ENCODE results near the gene TNK2.
"Not testable (repeated sequence)": the region's sequence is repeated elsewhere in the genome, so short reads cannot be mapped to it uniquely, and the experiment has no call there.

The TNK2 gene

GRCh38 chr3:195885036-195885891 lies 23.1 kb downstream of the TNK2 start:
- DNase-seq (ENCODE audit: low spot score) = no peak

GRCh38 chr3:195884691-195885035 lies 23.7 kb downstream of the TNK2 start:
- no peak for DNase-seq (ENCODE audit: low spot score)

- DNase-seq (ENCODE audit: low spot score) = no peak
Measured at GRCh38 chr3:195883801-195884200, 24.6 kb downstream of the TNK2 start.

GRCh38 chr3:195883160-195883559 lies 25.2 kb downstream of the TNK2 start:
- DNase-seq (ENCODE audit: low spot score) = no peak

- no peak for DNase-seq (ENCODE audit: low spot score)
Measured at GRCh38 chr3:195882002-195882441, 26.3 kb downstream of the TNK2 start.

GRCh38 chr3:195881276-195881988 lies 26.9 kb downstream of the TNK2 start:
- DNase-seq (ENCODE audit: low spot score) = no peak

GRCh38 chr3:195880037-195880431 lies 28.3 kb downstream of the TNK2 start:
- DNase-seq (ENCODE audit: low spot score) = no peak

- DNase-seq (ENCODE audit: low spot score) = no peak
Measured at GRCh38 chr3:195879416-195880036, 28.8 kb downstream of the TNK2 start.

GRCh38 chr3:195878424-195879274 lies 29.7 kb downstream of the TNK2 start:
- no peak for DNase-seq (ENCODE audit: low spot score)

GRCh38 chr3:195877767-195878423 lies 30.5 kb downstream of the TNK2 start:
- no peak for DNase-seq (ENCODE audit: low spot score)

GRCh38 chr3:195877136-195877715 lies 31.1 kb downstream of the TNK2 start:
- no peak for DNase-seq (ENCODE audit: low spot score)

GRCh38 chr3:195876297-195877064 lies 31.9 kb downstream of the TNK2 start:
- DNase-seq (ENCODE audit: low spot score) = no peak

GRCh38 chr3:195875482-195876236 lies 32.7 kb downstream of the TNK2 start:
- no peak for DNase-seq (ENCODE audit: low spot score)

- DNase-seq (ENCODE audit: low spot score) = no peak
Measured at GRCh38 chr3:195873971-195874370, 34.4 kb downstream of the TNK2 start.

GRCh38 chr3:195873281-195873887 lies 35.0 kb downstream of the TNK2 start:
- DNase-seq (ENCODE audit: low spot score) = no peak

- no peak for DNase-seq (ENCODE audit: low spot score)
Measured at GRCh38 chr3:195872800-195873199, 35.6 kb downstream of the TNK2 start.

- DNase-seq (ENCODE audit: low spot score) = no peak
Measured at GRCh38 chr3:195872097-195872496, 36.3 kb downstream of the TNK2 start.

GRCh38 chr3:195871686-195872085 lies 36.7 kb downstream of the TNK2 start:
- DNase-seq (ENCODE audit: low spot score) = not testable (repeated sequence)

GRCh38 chr3:195870937-195871336 lies 37.4 kb downstream of the TNK2 start:
- no peak for DNase-seq (ENCODE audit: low spot score)
